SK-N-SH treated with all-trans-retinoic acid at 6 μM for 48 hours (cell line): ENCODE data around the gene WDR38.

Experiments
- ARNTL ChIP-seq: fragments of 450-650 bp; formaldehyde crosslinking; IDR thresholded peaks from 2 replicates; pipeline ENCODE4 v1.5.0; 2020; ENCODE audit warnings: low read depth, mild to moderate bottlenecking, moderate library complexity, borderline replicate concordance
- CREB5 ChIP-seq: fragments of 250-450 bp; sonication (Bioruptor Pico); IDR thresholded peaks from 2 replicates; pipeline ENCODE4 v1.5.1; 2020; ENCODE audit warnings: low read depth, mild to moderate bottlenecking, moderate library complexity
- PATZ1 ChIP-seq: fragments of 250-450 bp; sonication (Bioruptor Pico); IDR thresholded peaks from 2 replicates; pipeline ENCODE4 v1.8.0; 2020; ENCODE audit warnings: mild to moderate bottlenecking, moderate library complexity, borderline replicate concordance
- TOX ChIP-seq: fragments of 250-450 bp; sonication (Bioruptor Pico); IDR thresholded peaks from 2 replicates; pipeline ENCODE4 v1.8.0; 2021; ENCODE audit warnings: mild to moderate bottlenecking, moderate library complexity, borderline replicate concordance
- ZFP3 ChIP-seq: fragments of 250-450 bp; sonication (Bioruptor Pico); IDR thresholded peaks from 2 replicates; pipeline ENCODE4 v1.5.0; 2020; ENCODE audit warnings: mild to moderate bottlenecking, moderate library complexity
- ZFP30 ChIP-seq: fragments of 450-650 bp; formaldehyde crosslinking; IDR thresholded peaks from 2 replicates; pipeline ENCODE4 v1.5.0; 2022; ENCODE audit warnings: mild to moderate bottlenecking, moderate library complexity

- TF ChIP-seq PATZ1 (no peak), ZFP3 (CRISPR knock-in tag) (no peak), TOX (CRISPR knock-in tag) (no peak), ZFP30 (CRISPR knock-in tag) (no peak), CREB5 (CRISPR knock-in tag) (no peak), ARNTL (CRISPR knock-in tag) (no peak)
Observed at GRCh38 chr9:124844291-124844690, 9.0 kb upstream of the WDR38 start.
